K562 (cell line): ENCODE measurements around the gene CASP9. TPM values are rescaled to one million over a fixed set of nuclear protein-coding genes. Genes with fewer than 3 reads are reported as not detected.

Experiments used
- DMBX1 ChIP-seq: fragments of 250-450 bp; sonication (Bioruptor Pico); IDR thresholded peaks from 2 replicates; pipeline ENCODE4 v1.8.0; 2022; ENCODE audit warnings: inconsistent platforms, mild to moderate bottlenecking, moderate library complexity, borderline replicate concordance
- KAT2B ChIP-seq: IDR thresholded peaks from one replicate; pipeline ENCODE4 v1.6.1; 2012; ENCODE audit warnings: low read depth, mild to moderate bottlenecking, control low read depth, inconsistent platforms, low read length, moderate library complexity
- MGA ChIP-seq: fragments of 450-650 bp; IDR thresholded peaks from 2 replicates; pipeline ENCODE4 v1.6.1; 2016; ENCODE audit warnings: mild to moderate bottlenecking, moderate library complexity
- NCOA1 ChIP-seq: fragments of 450-650 bp; IDR thresholded peaks from 2 replicates; pipeline ENCODE4 v1.6.1; 2016; ENCODE audit warnings: low read depth
- NR4A1 ChIP-seq, 2 experiments: fragments of 250-450 bp in 1 of 2; fragments of 450-650 bp in 1 of 2; sonication (Bioruptor Pico) in 1 of 2; IDR thresholded peaks; 2 replicates each; pipeline versions ENCODE4 v1.4.0 to v1.6.1; 2016 to 2020; ENCODE audit warnings: mild to moderate bottlenecking in 2 of 2, missing compliant biosample characterization in 1 of 2, missing genetic modification characterization in 1 of 2, moderate library complexity in 1 of 2
- TAF7 ChIP-seq: fragments of 450-650 bp; IDR thresholded peaks from 2 replicates; pipeline ENCODE4 v1.6.1; 2016; ENCODE audit warnings: missing genetic modification characterization, missing compliant biosample characterization
- TOE1 ChIP-seq, 2 experiments: fragments of 450-650 bp in 1 of 2; sonication (generic) in 1 of 2; formaldehyde crosslinking in 1 of 2; IDR thresholded peaks; 2 replicates each; pipeline versions ENCODE4 v1.7.1 to v1.8.0; 2016 to 2022; ENCODE audit warnings: borderline replicate concordance in 2 of 2, mild to moderate bottlenecking in 2 of 2, antibody characterized with exemption in 1 of 2, inconsistent platforms in 1 of 2, low read depth in 1 of 2, missing genetic modification reagents in 1 of 2, moderate library complexity in 1 of 2
- ZNF583 ChIP-seq: fragments of 250-450 bp; sonication (Bioruptor Pico); IDR thresholded peaks from 2 replicates; pipeline ENCODE4 v1.4.0; 2020
- ZNF785 ChIP-seq: fragments of 250-450 bp; sonication (Bioruptor Pico); IDR thresholded peaks from 2 replicates; pipeline ENCODE4 v1.4.0; 2020; ENCODE audit warnings: mild to moderate bottlenecking
- polyA plus RNA-seq, 8 experiments: library from polyadenylated mRNA; depleted of rRNA in 4 of 8; stranded (reverse) in 5 of 8; unstranded in 3 of 8; fragments of >200 nt; fragmentation: Nextera tagmentation in 2 of 8; fragmentation: Illumina TruSeq in 1 of 8; extraction: Ambion mirVana in 2 of 8; extraction: Trizol in 1 of 8; gene quantifications; 2 replicates each; pipeline versions ENCODE4 v1.2.1 to v1.2.3, GENCODE V29; 2011 to 2014; ENCODE audit warnings: inconsistent platforms in 1 of 8, missing spikeins in 1 of 8
- total RNA-seq, 7 experiments: library from RNA; depleted of rRNA in 6 of 7; stranded (reverse); fragments of >200 nt in 6 of 7; fragmentation: Illumina TruSeq in 2 of 7; extraction: Trizol in 2 of 7; gene quantifications; 2 replicates each; pipeline versions ENCODE4 v1.2.1 to v1.2.3, GENCODE V29; 2011 to 2021; ENCODE audit warnings: low replicate concordance in 1 of 7
- TF ChIP-seq, protein P1 (sequence below): fragments of 250-450 bp; sonication (Bioruptor Pico); IDR thresholded peaks from 2 replicates; pipeline ENCODE4 v1.4.0; 2020; ENCODE audit warnings: mild to moderate bottlenecking, moderate library complexity, borderline replicate concordance

The CASP9 gene
- total and polyA plus RNA-seq, 9 of the 15 experiments (the other 6 are each of a cell fraction or from before 2014, with no cell fraction given) = 10.8 to 54.1 (median 30.7) TPM

- TF ChIP-seq, protein P1, sequence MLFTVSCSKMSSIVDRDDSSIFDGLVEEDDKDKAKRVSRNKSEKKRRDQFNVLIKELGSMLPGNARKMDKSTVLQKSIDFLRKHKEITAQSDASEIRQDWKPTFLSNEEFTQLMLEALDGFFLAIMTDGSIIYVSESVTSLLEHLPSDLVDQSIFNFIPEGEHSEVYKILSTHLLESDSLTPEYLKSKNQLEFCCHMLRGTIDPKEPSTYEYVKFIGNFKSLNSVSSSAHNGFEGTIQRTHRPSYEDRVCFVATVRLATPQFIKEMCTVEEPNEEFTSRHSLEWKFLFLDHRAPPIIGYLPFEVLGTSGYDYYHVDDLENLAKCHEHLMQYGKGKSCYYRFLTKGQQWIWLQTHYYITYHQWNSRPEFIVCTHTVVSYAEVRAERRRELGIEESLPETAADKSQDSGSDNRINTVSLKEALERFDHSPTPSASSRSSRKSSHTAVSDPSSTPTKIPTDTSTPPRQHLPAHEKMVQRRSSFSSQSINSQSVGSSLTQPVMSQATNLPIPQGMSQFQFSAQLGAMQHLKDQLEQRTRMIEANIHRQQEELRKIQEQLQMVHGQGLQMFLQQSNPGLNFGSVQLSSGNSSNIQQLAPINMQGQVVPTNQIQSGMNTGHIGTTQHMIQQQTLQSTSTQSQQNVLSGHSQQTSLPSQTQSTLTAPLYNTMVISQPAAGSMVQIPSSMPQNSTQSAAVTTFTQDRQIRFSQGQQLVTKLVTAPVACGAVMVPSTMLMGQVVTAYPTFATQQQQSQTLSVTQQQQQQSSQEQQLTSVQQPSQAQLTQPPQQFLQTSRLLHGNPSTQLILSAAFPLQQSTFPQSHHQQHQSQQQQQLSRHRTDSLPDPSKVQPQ = no peak
- no peak for TF ChIP-seq KAT2B
- TF ChIP-seq ZNF785 (CRISPR knock-in tag) = no peak
- TF ChIP-seq MGA = peak; percentile 94
- no peak for TF ChIP-seq TOE1 (IDR thresholded peaks at IDR 0.05; ENCODE audit: borderline replicate concordance)
- no peak for TF ChIP-seq TOE1 (CRISPR knock-in tag; IDR thresholded peaks at IDR 0.05; ENCODE audit: borderline replicate concordance, low read depth)
- TF ChIP-seq TAF7 (tag) = no peak
- no peak for TF ChIP-seq DMBX1 (CRISPR knock-in tag)
- TF ChIP-seq NCOA1 = no peak
- TF ChIP-seq ZNF583 = no peak
- no peak for TF ChIP-seq NR4A1 (CRISPR knock-in tag; IDR thresholded peaks at IDR 0.05)
- TF ChIP-seq NR4A1 (tag; IDR thresholded peaks at IDR 0.05) = no peak
Observed at GRCh38 chr1:15444468-15445389, 79.3 kb downstream of the CASP9 start (continued).
